DMS79 (cell line): ENCODE measurements around the gene NPIPB8.
"Not testable (repeated sequence)": the region's sequence is repeated elsewhere in the genome, so short reads cannot be mapped to it uniquely, and the experiment has no call there.

Experiments used
- DNase-seq: peaks from one replicate; lab custom pipeline; 2025; lab: John Stamatoyannopoulos, UW

The NPIPB8 gene

GRCh38 chr16:28607116-28607623, 30.7 kb upstream of the NPIPB8 start:
- no peak for DNase-seq

- DNase-seq, result not testable (repeated sequence)
These were observed 30.0 kb upstream of the NPIPB8 start for GRCh38 chr16:28607681-28608495.

GRCh38 chr16:28608496-28608808, 29.4 kb upstream of the NPIPB8 start:
- DNase-seq, result not testable (repeated sequence)

GRCh38 chr16:28608867-28609596, 28.8 kb upstream of the NPIPB8 start:
- not testable (repeated sequence) for DNase-seq

DNA sequence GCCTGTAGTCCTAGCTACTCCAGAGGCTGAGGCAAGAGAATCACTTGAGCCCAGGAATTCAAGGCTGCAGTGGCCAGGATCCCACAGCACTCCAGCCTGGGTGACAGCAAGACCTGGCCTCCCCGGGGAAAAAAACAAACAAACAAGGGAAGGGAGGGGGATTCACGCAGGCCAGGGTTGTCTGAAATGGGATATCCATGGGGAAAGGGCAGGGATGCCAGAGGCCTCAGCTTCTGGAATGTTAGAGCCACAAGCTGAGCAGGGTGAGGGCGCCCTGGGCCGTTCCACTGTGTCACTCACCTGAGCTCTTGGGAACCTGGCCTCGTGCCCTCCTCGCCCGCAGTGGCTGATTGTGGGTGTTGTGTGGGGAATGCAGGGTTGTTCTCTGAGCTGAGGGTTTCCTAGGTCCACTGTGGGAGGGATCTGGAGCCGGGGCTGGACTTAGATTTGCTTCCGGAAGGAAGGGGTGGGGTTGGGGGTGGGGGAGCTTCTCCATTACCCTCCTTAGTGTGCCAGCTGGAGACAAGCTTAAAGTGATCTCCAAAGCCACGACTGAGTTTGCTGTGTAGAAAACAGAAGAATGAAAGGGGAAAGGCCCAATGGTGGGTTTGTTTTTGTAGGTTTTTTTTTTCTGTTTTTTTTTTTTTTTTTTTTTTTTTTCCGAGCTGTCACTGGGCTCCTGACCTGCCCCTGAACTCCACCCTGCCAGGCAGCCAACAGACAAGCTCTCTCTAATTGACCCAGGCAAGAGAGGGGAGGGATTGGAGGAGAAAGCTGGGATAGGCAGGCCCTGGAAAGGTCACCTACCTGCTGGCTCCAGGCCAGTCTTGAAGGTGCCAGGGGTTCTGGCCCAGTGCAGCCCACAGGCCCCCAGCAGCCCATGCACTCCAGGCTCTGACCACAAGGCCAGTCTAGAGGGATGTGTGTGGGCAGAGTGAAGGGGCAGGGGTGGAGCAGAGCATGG, 28.0 kb upstream of the NPIPB8 start, which contains the start of gene SULT1A1:
Gene SULT1A1 (minus strand): TSS at position 414 of the 964 bp plus-strand sequence. CDS start 1,189 bp downstream, outside the sequence.
- DNase-seq, result no peak

- DNase-seq, result no peak
These were observed 27.2 kb upstream of the NPIPB8 start for GRCh38 chr16:28610595-28611191.

- not testable (repeated sequence) for DNase-seq
These were observed 25.2 kb upstream of the NPIPB8 start for GRCh38 chr16:28612359-28613280.

- DNase-seq, result not testable (repeated sequence)
These were observed 24.0 kb upstream of the NPIPB8 start for GRCh38 chr16:28613912-28614311.

GRCh38 chr16:28614561-28614960, 23.3 kb upstream of the NPIPB8 start:
- not testable (repeated sequence) for DNase-seq

- not testable (repeated sequence) for DNase-seq
These were observed 22.2 kb upstream of the NPIPB8 start for GRCh38 chr16:28615486-28616223.

DNA sequence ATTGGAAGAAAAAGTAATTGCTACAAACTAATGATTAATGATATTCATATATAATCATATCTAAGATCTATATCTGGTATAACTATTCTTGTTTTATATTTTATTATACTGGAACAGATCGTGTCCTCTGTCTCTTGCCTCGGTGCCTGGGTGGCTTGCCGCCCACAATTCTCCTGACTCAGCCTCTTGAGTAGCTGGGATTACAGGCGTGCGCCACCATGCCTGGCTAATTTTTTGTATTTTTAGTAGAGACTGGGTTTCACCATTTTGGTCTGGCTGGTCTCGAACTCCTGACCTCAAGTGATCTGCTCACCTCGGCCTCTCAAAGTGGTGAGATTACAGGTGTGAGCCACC, 21.7 kb upstream of the NPIPB8 start:
- not testable (repeated sequence) for DNase-seq

DNA sequence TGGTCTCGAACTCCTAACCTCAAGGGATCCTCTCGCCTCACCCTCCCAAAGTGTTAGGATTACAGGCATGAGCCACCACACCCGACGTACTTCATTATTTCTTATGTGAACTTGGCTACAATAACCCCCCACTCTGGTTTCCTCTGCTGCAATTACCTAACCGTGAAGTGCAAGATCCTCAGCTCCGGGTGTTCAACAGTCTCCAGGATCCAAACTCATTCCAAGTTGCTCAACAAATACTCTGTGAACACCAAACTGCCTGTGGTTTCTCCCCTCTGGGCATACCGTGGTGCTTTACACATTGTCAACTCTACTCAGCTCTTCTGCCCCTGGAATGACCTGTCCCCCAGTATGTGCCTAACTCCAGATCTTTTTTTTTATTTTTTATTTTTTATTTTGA, 21.2 kb upstream of the NPIPB8 start:
- no peak for DNase-seq

DNA sequence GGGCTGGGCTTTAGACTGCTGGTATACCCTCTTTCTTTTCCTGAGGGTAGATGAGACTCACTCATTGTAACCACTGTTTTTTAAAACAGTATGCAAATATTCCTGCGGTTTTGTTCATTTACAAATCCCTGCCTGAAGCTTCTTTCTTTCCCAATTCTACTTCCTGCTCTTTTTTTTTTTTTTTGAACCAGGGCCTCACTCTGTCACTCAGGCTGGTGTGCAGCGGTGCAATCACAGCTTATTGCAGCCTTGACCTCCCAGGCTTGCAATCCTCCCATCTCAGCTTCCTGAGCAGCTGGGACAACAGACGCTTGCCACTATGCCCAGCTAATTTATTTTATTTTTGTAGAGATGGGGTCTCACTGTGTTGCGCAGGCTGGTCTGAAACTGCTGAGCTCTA, 20.0 kb upstream of the NPIPB8 start:
- no peak for DNase-seq

GRCh38 chr16:28620316-28620715, 17.5 kb upstream of the NPIPB8 start:
- DNase-seq, result not testable (repeated sequence)

DNA sequence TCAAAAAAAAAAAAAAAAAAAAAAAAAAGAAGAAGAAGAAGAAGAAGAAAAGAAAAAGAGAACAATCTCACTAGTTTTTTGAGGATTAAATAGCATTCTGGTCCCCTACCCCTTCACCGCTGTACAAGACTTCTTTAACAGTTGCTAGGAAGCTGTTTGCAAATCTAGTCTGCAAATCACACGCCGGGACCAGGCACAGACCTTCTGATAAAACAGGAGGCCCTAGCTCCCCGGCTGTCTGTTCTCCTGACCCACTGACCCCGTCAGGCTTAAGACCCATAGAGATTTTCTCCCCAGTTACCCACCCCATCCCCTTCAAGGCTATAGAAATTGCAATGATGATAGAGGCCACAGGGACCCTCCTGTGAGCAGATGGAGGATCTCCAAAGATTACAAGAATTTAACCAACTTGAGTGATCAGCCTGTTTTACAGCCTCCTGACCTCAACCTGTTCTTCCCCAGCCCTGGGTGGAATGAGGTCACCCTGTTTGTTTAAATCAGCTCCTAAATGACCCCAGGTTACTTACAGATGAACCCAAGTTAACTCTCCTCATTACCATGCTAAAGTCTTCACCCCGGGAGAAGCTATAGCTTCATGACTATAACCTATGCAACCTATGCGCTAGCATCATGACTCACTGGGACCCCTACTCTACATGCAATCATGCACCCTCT, 16.2 kb upstream of the NPIPB8 start:
- DNase-seq, result no peak

DNA sequence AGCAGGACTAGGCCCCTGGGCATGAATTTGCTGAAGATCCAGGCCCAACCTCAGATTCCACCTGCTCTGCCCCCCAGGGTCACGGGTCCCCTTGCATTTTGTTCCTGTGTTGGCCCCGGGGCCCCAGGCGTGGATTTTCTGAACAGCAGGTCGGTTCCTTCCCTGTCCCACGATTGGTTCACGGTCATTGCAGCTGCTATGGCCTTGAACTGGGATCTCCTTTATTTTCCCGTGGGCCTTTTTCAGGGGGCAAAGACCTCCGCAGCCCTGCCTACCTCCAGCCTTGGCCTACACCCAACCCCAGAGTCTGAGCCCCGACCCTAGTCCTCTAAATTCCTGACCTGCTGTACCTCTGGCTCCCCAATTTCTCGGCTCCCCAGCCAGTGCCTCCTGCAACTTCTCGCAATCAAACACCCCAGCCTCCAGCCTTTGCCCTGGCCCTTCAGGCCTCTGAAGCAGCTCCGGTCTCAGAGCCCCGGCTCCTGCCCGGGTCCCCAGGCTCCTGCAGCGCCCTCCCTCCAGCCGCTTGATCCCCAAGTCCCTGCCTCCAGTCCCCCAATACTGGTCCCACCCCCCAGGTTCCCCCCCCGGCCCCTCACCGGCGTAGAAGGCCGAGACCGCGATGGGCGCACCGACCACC, 15.2 kb upstream of the NPIPB8 start:
- not testable (repeated sequence) for DNase-seq

GRCh38 chr16:28623172-28623711, 14.6 kb upstream of the NPIPB8 start:
- peak; percentile 75 for DNase-seq

GRCh38 chr16:28630905-28631304, 7.0 kb upstream of the NPIPB8 start:
- DNase-seq, result not testable (repeated sequence)
